HG03135 (cell line): ENCODE data around the gene QKI.
"Not testable (repeated sequence)": the region's sequence is repeated elsewhere in the genome, so short reads cannot be mapped to it uniquely, and the experiment has no call there.

Experiments used
- ATAC-seq: cut with Tn5 transposase; IDR thresholded peaks from one replicate; pipeline ENCODE4 v1.9.1; 2021; ENCODE audit warnings: mild to moderate bottlenecking, moderate library complexity; ENCODE audit not compliant: unreplicated experiment

QKI gene

DNA sequence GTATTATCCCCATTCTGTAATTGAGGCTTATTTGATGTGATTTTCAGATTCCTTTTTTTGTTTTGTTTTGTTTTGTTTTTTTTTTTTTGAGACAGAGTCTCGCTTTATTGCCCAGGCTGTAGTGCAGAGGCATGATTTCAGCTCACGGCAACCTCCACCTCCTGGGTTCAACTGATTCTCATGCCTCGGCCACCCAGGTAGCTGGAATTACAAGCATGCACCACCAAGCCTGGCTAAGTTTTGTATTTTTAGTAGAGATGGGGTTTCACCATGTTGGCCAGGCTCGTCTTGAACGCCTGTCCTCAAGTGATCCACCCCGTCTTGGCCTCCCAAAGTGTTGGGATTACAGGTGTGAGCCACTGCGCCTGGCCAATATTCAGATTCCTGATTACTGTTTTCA, 62.4 kb downstream of the QKI start:
- ATAC-seq, result not testable (repeated sequence)

DNA sequence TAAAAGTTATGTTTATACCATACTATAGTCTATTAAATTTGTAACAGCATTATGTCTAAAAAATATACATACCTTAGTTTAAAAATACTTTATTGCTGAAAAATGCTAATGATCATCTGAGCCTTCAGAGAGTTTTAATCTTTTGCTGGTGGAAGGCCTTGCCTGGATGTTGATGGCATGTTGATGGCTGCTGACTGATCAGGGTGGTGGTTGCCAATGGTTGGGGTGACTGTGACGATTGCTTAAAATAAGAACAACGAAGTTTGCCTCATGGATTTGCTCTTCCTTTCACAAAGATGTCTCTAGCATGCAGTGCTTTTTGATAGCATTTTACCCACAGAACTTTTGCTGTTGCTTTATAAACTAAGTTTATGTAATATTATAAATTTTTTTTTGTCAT, 68.6 kb downstream of the QKI start:
- no peak for ATAC-seq

DNA sequence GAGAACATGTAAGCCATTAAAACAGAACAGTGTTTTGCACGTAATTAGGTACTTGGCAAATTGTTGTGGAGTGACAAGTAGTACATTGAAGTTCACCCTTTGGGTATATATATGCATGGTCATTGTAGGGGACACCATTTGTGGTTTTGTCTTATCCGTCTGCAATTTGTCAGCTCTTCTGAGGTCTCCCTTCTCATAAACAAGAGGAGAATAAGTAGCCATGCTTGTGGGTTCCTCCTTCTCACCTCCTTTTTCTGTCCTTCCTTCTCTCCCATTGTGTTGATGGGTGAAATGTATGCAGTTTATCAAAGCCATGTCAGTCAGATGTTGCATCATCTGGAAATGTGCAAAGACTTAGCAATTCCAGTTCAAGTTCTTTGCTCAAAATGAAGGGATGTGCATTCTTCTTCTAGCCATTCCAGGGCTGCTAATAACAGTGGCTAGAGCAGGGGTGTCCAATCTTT, 70.9 kb downstream of the QKI start:
- ATAC-seq, result no peak

DNA sequence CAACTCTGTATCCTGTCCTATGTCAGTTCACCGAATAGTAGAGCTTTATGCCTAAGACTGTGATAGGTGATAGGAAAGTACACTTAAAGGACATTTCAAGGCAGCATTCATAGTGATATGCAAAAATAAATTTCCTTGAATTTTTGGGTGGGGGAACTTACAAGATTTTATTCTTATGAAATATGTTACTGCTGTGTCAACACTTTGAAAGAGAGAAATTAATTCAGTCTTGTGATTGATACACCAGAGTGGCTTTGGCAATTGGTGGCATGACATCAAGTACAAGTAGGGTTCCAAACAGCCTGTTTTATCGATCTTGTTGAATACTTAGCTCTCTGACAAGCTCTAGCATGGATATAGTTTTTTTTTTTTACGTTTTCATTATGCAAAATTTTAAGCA, 72.3 kb downstream of the QKI start:
- ATAC-seq, result no peak

DNA sequence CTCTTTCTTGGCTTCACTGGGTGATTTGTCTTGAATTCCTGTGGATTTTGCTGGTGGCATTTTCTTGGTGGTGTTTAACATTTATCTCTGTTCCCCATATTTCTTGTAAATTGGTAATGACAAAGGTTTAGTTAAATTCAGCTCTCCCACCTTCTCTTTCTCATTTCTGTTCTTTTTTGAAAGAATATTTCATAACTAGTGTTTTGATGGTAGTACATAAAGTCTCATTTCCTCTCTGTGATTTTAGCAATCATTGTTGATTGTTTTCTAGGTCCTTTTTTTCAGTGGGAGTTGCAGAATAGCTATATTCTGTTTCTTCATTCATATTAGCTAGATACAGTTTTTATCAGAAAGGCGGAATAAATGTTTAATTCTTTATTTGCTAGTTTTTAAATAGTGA, 73.1 kb downstream of the QKI start:
- no peak for ATAC-seq

DNA sequence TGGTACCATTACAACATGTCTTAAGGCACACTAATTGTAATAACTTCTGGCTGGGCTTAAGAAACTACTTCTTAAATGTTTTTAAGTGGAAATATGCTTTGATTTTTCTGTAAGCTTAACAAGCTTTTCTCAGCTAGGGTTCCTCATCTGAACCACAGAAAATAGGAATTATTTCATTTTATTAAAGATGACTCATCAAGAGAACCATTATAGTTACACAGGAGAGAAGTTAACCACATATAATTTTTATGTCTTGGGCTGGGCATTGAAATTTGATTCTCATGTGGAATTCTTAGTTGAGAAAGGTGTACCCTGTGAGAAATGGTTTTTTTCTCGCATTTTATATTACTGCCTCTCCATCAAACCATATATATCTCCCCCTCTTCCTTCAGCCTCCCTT, 75.1 kb downstream of the QKI start:
- no peak for ATAC-seq

DNA sequence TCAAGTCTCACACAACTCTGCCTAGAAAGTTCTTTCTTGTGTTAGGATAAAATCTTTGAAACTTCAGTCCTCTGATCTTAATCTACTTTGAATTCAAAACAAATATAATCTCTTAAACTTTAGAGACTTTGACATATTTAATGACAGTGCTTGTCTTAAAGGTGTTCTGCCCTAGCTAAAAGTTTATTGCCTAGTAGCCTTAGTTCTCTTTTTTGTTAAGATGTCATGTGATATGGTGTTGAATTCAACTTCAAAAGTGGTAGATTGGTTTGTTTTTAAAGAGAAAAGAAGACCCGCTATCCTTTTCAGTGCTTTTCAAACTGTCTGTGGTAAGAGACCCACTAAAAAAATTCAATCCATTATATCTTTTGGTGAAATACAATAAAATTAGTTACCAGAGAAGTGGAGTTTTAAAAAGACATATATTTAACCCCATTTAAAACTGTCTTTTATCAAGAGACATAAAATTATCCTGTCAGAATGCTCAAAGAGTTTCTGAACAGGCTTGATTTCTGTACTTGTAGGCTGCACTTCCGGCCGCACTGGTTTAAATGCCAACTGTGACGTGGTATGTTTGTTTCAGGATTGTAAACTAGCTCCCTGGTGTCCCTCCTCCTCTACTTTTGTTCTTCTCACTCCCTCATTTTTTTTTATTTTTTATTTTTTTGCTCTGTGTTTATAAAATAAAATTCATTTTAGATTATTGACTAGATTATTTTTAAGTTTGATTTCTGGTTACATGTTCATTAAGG, 76.5 kb downstream of the QKI start:
- no peak for ATAC-seq

DNA sequence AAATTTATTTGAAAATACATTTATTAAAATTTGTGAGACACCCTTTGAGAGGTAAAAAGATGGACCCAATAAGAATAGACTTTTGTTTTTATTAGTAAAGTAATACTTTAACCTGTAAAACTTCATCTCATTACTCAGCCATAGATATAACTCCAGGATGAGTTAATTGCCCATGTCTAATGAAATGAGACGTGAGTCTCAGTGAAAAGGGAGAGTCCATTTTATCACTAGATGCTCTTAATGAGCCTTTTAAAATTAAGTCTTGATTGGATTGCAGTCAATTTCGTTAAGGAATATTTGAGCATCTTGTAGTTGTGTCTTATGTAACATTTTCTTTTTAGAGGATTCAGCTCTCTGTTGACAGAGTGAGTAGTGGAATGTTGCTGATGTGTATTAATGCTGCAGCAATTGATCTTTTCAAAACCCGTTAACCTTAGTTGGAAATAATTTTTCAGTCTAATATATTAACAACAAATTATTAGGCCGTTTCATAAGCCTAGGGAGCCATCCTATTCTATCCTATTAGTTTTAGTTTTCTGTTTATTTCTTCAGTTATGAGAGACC, 77.3 kb downstream of the QKI start:
- no peak for ATAC-seq

DNA sequence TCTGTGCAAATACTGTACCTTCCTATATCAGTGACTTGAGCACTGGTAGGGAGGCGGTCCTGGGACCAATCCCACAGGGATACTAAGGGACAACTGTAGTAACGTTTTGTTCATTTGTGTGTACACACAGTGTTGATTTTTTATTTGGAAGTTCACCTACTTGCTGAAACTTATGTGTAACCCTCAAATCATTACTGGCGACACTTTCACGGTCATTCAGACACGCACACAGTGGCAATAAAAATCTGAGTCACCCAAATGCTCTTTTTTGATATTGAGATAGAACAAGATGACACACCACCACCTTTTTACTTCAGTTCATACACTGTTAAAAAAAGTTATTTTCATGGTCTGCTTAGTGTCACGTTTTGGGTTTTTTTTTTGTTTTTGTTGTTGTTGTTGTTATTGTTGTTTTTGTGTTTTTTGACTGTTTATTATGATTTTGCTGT, 79.8 kb downstream of the QKI start:
- ATAC-seq, result no peak

DNA sequence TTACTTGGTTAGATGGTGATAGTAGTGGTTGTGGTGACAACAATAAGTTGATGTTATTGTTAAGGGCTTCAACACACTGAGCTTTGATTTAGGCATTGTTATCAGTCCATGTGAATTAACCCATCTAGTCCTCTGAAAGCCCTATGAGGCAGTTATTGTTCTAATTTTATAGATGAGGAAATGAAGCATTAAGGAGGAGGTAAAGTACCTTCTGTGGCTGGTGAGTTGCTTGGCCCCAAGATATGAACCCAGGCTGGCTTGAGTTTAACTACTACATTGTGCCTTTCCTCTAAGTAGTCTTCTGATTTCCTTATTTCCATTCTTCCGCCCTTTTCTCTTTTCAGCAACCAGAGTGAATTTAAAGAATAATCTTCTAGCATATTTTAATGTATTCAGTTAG, 81.7 kb downstream of the QKI start:
- no peak for ATAC-seq

DNA sequence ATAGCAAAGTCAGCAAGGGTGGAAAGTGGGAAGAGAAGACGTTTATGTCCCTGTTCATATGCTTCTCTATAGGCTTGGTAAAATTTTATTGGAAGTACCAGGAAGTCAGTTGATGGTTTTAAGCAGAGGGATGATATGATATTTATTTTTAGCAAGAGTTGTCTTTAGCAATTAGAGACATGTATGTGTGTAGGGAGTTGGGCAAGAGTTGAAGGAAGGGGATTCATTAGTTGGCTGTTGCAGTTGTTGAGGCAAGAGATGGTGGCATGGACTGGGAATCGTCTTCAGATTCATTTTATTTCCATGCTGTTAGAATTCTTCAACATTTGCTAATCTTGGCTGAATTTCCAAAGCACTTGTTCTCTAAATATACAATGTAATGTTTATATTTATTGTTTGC, 85.6 kb downstream of the QKI start:
- no peak for ATAC-seq

DNA sequence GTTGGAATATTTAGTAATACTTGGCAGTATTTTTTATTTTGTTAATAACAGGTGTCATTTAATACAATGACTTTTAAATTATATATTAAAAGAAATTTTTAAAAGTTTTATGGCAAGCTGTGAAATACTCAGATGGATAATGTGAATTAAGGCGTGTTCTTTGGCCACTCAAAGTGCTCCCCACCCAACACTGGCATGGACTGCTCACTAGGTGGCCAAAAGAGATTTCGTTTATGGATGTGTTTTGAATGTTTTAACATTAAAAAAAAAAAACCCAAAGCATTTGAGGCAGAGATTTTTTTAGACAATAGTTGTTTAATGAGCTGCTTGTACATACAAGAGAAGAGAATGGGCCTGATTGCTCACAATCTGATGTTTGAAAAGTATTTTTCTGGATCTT, 86.5 kb downstream of the QKI start:
- ATAC-seq, result no peak

DNA sequence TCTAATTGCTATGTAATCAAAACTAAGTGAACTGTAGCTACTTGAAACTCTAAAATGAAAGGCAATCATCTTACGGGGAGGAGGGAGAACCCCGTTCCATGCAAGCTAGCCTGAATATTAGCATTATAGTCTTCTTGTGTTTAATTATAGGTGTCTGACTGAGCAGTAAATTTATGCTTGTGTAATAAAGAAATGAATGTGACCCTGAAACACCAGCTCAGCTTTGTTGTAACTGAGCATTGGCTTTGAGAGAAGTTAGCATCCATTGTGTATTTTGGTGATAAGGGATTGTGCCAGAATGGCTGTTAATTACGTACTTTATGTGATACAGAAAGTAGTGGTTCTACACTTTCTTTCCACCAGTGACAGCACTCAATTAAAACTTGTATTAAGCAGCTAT, 86.9 kb downstream of the QKI start:
- no peak for ATAC-seq

DNA sequence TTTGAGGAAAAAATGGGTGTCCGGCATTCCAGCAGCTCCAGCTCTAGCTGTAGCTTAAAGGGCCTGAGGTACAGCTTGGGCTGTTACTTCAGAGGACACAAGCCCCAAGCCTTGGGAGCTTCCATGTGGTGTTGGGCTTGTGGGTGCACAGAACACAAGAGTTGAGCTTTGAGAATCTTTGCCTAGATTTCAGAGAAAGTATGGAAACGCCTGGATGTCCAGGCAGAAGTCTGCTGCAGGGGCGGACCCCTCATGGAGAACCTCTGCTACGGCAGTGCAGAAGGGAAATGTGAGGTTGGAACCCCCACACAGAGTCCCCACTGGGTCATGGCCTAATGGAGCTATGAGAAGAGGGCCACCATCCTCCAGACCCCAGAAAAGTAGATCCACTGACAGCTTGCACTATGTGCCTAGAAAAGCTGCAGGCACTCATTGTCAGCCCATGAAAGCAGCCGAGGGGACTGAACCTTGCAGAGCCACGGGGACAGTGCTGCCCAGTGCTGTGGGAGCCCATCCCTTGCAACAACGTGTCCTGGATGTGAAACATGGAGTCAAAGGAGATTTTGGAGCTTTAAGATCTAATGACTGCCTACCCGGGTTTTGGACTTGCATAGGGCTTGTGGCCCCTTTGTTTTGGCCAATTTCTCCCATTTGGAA, 90.6 kb downstream of the QKI start:
- no peak for ATAC-seq

DNA sequence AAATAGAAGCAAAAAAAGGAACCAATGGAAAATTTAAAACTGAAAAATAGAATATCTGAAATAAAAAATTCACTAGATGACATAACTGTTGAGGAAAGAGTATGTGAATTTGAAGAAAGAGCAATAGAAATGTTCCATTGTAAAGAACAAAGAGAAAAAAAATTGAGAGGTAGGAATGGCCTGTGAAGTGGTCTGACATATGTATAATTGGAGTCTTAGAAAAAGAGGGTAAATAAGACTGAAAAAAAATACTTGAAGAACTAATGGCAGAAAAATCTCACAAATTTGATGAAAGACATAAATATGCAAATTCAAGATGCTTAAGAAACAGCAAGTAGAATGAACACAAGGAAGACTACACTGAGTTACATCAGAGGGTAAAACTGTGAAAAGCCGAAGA, 93.4 kb downstream of the QKI start:
- no peak for ATAC-seq

DNA sequence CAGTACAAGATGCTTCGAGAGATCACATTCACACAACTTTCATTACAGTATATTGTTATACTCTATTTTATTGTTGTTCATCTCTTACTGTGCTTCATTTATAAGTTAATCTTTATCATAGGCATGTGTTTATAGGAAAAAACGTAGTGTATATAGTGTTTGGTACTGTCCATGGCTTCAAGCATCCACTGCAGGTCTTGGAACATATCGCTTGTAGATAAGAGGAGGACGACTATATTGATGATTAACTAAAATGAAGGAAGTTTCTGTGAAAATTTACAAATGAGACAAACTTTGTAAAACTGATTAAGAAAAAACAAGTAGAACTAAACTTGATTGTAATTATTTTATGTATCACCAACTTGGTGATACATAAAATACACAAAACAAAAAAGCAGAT, 98.5 kb downstream of the QKI start:
- no peak for ATAC-seq

DNA sequence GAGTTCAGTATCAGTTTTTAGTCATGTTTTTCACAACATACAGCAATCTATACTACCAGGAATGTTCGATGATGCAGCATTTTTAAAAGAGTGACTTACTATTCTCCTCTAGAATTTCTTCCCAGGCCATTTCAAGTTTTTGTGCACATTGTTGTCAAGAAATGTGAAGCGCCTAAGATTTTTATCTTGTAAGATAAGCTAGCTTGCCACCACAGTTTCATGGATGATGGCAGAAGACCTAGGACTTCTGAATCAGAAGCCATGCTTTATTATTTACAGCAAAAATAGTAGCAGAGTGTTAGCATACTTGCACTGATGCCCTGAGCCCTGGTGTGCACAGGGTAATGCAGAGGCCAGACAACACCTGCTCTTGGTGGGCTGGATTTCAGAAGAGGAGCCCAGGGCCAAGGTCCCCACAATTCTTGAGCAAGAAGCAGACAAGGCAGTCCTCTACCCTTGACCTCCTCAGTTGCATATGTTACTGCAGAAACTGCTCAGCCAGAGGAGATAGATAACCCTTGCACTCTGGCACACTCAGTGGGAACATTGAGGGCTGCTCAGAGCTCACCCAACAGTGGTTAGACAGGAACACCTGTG, 99.2 kb downstream of the QKI start:
- ATAC-seq, result no peak

DNA sequence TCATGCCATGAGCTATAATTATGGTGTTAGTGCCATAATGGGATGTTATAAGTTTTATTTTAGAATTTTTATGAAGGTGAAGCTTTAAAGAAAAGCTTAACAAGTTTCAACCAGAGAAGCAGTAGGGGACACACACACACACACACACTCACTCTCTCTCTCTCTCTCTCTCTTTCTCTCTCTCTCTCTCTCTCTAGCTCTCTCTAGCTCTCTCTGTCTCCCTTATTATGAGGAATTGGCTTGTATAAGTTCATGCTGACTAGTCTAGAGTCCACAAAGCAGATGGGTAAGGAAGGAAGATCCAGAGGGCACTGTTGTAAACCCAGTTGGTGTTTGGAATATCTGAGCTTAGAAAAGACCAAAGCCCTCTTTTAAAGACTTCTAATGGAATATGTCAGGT, 102.4 kb downstream of the QKI start:
- ATAC-seq, result no peak

DNA sequence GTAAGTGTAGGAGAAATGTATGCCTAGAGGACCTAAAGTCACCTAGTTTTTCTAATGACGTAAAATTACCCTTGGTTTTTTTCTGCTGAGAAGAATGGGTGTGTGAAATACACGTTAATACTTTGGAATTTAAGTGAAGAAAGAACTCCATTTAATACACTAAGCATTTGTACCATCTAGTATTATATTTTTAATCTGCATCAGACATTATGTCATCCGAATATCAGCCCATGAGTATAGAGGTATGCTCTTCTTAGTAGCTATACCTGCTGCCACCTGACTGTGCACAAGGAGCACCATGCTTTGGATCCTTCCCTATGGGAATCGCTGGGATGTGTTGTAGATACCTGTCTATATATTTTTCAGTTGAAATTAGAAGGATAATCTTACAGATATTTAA, 106.4 kb downstream of the QKI start:
- ATAC-seq, result no peak

DNA sequence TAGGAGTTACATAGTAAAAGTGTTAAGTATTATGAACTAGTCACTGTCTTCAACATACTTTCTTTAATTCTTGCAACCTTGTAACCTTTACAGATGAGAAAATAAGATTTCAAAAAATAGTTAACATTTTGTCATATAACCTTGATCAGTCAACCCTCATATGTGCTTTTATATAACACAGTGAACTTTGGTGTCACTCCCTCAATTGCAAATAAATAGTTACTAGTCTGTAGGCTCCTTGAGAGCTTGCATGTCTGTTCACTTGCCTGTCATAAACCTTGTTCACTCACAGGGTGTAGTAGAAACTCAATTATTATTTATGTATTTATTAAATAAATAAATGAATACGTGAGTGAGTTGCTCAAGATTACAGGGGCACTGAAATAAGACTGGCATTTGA, 107.5 kb downstream of the QKI start:
- ATAC-seq, result no peak

DNA sequence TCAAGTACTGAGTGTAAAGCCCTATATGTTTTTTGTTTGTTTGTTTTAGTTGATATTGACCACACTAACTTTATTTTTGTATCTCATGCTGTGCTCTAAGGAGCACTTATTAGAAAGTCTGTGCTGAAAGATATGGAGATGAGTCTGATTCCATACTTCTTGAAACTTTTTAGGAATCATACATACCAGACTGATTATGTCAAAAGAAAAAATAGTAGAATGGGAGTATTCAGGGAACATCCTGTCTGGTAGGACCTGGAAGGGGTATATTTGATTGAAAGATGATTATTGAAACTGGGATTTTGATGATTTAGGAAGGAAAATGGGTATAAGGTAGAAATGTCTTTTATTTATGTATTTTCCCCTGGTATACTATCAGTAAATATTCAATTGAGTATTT, 111.4 kb downstream of the QKI start:
- no peak for ATAC-seq

DNA sequence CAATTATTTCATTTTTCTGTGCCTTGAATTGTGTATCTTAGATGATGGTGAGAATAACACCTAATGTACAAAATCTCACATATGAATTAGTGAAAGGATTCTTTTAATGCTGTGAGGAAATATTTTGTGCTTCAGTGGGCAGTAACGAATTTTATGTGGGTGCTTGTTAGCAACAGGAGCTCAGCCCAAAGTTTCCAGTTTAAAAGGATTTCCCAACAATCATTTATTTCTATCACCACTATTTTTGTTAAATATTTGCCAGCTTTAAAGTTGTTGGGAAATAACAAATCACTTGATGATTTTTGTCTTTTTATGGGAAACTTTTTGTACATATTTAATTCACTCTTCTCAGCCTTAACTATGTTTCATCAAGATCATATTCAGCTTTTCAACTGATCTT, 111.8 kb downstream of the QKI start:
- no peak for ATAC-seq
